ENCODE results near the gene EEF1AKMT3.
A peak's percentile ranks its signal among the peaks of the same experiment; 100 is the strongest.

The EEF1AKMT3 gene

DNA sequence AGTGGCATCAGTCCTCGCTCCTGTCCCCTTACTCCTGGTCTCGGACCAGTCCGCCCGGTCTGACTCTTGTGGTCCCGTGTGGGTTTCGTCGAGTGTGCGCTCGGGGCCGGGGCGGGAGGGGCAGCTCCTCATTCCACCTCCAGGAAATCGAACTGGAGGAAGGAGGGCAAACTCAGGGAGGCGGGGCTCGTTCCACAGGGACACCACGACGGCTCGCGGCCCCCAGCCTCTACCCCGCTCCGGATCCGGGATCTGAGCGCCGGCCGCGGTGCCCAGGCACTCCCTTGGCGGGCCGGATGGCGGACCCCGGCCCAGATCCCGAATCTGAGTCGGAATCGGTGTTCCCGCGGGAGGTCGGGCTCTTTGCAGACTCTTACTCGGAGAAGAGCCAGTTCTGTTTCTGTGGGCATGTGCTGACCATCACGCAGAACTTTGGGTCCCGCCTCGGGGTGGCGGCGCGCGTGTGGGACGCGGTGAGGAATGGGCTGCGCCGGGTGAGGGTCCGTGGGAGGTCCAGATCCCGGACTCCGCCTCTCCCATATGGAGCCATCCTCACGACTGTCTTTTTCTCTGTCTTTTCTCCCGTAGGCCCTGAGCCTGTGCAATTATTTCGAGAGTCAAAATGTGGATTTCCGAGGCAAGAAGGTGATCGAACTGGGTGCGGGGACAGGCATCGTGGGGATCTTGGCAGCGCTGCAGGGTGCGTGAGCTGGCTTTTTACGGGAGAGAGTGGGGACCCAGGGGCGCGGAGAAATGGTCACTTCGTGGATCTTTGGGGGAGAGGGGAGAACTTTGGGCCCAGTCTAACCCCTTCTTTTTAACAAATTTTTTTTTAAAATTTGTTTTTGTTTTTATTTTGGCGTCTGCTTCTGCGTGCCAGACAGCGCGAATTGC, at the start of gene EEF1AKMT3:
TSS of gene EEF1AKMT3 (plus strand) at position 186 of the 894 bp plus-strand sequence. CDS start at position 297, 111 bp downstream.
- no peak for DNase-seq

DNA sequence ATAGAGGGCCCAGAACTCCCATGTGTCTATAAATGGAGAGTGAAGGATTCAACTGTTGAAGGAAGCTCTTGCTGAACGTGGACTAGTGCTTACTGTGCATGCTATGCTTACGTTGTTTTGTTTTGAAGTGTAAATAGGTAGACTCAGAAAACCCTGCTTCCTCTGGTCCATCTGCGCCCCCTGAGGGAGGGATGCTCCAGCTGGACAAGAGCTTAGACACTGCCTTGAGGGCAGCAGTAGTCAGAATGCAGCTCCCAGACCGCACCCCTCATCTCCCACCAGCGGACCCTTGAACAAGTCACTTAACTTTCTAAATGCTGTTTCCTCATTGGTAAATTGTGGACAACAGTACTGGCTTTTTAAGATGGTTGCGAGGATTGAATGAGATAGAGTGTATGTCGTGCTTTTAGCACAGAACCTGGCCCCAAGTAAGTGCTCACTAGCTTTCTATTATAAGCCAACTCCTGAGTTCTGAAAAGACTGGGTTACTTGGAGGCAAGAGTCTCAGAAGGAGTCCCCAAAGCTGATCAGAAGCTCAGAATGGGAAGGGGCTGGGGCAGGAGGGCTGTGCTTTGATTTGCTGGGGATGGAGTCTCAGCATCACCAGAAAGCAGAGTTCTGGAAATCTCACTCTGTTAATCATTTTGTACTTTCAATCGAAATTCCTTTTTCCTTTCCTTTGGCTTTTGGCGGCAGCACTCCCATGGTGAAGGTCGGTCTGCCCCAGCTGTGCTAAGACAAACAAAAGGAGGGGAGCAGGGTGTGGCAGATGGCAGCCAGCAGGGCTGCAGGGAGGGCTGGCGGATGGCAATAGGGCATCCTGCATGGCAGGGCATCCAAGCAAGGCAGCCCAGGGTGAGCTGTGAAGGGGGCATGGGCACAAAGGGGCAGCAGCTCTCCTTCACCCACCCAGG, 49.4 kb upstream of the EEF1AKMT3 start:
- DNase-seq = no peak

DNA sequence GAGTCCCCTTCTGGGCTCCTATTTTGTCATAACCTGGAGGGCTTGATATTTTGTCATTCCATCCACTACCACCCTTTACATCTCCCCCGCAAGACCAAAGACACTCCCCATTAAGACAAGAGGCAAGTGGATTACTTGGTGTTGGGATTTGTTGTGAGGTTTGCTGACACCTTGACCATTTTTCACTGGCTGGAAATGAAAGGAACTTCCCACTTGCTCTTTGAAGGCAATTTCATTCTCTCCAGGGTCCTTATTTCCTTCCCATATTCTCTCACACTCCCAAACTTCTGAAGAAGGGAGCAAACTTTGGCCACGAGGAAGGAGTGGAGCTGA, 48.8 kb upstream of the EEF1AKMT3 start:
- no peak for DNase-seq

DNA sequence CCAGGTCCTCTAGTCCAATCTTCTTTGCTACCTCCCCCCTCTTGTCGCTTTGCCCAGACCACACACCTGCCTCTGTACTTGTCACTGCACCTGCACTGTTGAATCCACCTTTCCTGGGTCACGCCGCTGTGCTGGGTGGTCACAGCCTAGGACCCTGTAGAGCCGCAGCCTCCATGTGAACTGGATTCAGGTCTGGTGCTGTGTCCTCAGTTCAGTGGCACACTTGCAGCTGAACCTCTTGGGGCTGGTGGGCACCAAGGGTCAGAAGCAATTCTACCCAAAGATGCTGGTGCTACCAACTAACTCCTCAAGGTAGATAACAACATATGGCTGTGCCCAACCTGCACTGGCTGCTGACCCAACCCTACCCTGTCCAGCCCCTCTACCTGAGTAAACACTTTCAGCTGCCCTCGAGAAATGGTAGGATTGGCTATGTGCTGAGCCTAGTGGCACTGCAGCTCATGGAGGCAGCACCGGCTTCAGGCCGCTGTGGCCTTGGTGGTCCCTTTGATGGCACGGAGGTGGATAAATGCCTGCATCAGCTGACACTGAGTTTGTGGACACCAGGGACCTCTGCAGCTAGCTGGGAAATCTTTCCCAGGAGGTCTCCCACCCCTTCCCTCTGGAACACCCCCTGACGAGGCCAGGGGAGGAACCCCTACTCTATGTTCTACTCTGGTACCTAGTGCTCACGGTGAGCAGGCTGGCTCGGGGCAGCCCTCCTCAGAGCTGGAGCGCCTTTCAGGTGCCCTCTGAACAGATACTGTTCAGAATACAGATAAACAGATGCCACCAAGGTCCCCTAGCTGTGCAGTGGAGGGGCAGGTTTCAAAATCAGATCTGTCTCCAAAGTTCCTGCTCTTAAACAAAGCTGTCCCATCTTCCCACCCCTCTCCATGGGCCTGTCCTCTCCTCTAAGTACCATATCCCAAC, 48.1 kb upstream of the EEF1AKMT3 start:
- no peak for DNase-seq

DNA sequence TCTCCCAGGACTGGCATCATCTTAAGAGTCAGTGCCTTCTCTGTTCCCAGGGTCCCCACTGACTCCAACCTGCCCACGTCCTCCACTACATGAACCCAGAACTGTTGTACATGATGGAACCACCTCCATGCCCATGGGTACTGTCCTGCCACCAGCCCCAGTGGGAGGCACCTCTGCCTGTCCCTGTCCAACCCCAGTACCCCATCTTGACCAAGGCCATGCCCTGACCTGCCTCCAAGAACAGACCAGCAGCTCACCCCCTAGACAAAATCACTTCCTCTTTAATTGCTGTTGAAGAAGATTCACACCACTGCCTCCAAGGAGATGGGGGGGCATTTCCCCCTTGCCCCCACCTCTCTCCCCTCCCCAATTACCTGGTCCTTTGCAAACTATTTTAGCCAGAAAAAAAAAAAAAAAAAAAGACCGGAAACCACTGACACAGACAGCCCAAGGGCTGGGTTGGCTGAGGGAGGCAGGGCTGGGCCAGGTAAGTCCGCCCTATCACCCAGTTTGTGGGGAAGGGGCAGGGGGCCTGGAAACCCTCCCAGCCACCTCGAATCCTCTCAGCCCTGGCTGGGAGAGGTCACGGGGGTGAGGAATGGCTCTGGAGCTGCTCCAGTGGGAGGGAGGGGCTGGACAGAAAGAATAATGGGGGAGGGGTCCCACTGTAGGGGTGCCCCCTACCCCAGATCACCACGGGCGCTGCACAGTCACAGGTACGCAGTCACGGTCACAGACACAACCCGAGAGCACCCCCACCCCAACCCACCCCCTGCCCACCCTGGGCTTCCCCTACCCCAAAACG, 47.3 kb upstream of the EEF1AKMT3 start:
- no peak for DNase-seq

DNA sequence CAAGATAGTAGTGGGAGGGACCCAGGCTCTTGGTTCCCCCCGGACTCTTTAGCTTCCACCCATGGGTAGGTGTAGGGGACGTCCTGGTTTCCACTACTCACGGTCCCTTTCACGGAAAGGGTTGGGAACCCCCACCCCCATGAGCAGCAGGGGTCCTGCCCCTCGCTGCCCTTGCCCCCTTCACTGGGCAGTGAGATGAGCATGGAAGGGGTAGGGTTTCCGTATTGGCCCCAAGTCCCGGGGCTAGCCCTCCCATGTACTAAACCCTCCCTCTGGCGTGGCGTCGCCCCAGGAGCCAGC, 46.6 kb upstream of the EEF1AKMT3 start:
- DNase-seq = no peak

DNA sequence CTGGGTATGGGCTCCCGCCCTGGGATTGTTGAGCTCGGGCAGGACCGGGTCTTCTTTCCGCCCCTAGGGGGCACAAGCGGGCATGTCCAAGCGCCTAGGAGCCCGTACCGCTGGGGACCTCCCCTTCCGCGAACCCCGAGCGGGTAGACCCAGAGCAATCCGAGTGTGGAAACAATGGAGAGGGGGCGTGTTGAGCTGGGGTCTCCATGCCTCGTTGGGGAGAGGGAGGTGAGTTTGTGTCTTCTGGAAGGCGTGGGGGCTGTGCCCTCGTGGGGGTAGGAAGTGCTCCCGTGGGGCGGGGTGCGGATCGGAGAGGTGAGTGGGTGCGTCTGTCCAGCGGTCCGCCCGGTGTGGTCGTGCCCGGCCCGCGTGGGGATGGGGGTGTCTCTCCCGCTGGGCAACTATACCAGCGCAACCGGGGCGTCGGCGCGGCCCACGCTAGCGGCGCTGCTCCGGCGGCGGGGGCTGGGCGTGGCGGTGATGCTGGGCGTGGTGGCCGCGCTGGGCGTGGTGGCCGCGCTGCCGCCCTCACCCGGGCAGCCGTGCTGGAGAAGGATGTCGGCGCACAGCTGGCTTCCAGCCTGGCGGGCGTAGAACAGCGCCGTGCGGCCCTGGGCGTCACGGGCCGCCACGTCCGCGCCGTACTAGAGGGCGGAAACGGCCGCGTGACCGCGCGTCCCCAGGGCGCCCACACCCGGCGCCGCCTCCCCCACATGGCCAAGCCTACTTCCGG, 46.1 kb upstream of the EEF1AKMT3 start:
- peak; percentile 40 for DNase-seq

DNA sequence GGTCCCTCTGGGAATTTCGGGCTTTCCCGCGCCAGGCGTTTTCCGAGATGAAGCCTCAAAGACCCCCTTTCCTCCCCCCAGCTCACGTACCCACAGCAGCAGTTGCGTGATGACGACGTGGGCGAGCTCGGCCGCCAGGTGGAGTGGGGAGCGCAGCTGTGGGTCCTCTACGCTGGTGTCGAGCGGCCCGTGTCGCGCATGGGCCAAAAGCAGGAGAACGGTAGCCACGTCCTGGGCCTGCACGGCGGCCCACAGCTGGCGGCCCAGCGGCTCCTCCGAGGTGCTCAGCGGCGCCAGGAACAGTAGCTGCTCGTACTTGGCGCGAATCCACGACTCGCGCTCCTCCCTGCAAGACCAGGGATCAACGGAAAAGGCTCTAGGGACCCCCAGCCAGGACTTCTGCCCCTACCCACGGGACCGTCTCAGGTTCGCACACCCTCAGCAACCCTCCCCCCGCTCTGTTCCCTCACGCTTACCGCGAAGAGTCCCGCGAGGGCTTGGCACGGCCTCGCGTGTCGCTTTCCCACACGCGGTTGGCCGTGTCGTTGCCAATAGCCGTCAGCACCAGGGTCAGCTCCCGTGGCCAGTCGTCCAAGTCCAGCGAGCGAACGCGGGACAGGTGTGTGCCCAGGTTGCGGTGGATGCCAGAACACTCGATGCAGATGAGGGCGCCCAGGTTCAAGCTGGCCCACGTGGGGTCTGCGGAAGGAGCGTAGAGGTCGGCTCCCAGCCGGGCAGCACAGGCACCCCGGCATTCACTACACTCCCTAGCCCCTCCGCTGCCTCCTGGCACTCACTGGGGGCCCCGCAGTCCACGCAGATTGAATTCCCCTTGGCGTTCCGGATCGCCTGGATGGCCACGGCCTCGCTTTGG, 45.3 kb upstream of the EEF1AKMT3 start:
- DNase-seq = no peak

DNA sequence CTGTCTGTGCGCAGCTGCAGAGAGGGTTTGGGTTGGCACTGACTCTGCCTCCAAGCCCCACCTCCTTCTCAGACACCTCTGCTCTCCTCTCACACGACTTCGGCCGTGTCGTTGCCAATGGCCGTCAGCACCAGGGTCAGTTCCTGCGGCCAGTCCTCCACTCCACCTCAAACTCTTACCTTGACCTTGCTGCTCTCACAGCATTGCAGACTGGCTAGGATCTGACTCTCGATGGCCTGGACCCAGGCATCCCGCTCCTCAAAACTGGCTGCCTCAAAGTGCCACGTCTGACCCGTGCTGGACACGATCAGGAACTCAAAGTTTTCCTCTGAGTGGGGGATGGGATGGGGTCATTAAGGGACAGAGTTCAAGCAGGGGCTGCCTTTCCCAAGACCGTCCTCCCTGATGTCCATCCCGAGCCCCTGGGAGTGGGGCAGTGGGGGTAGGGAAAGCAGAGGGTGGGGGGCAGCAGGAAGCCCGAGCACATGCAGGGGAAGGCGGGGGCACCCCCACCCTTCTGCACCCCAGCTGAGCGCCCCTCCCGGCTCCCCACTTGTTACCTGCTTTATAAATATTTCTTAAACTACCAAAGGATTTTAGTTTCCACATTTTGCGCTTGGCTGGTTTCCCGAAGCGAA, 44.5 kb upstream of the EEF1AKMT3 start:
- no peak for DNase-seq

DNA sequence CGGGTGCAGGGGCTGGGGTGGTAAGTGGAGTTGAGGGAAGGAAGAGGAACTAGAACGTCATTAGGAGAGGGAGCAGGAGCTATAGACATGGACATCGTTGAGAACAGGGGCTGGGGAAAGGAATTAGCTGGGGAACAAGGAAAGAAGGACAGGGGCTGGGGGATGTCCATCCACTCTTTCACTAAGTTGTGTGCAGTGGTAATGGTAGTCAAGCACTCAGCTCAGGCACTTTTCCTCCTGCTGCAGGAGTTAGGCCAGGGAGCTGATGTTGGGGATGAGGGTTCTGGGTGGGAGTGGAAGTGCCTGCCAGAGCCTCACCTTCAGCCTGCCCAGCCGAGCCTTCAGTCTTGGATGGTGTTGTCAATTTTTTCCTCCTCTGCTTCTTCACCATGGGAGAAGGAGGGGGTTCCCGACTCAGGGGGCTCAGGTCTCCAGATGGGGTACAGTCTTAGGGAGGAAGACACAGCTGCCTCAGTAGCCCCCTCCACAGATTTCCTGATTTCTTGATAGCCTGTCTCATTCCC, 43.0 kb upstream of the EEF1AKMT3 start:
- DNase-seq = no peak

DNA sequence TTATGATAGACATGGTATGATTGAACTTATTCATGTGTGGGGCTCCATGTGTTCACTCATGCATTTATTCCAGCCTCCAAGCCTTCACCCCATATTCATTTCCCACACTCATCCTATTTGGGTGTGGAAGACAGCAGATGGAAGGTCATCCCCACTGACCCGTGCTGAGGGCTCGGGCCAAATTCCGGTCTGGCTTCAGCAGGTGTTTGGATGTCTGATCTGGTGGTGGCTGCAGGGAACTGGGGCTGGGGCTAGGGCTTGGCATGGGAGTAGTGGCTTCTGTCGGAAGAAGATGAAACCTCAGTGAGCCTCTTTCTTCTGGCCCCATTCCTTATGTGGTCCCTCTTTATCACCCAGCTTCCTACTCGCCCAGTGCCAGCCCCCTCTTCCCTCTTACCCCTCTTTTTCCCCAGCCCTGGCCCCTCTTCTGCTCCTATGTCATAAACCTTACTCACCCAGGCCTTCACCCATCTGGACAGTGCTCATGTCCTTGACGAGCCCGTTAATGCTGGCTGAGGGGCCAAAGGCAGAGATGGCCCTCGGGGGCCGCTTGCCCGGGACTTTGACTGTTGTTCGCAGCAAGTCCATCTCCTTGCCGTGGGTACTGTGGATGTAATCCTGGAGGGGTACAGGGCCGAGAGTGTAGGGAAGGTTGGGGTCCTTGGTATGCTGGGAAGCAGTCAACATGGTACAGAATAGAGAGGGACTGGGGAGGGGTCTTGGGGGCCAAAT, 41.9 kb upstream of the EEF1AKMT3 start:
- no peak for DNase-seq

DNA sequence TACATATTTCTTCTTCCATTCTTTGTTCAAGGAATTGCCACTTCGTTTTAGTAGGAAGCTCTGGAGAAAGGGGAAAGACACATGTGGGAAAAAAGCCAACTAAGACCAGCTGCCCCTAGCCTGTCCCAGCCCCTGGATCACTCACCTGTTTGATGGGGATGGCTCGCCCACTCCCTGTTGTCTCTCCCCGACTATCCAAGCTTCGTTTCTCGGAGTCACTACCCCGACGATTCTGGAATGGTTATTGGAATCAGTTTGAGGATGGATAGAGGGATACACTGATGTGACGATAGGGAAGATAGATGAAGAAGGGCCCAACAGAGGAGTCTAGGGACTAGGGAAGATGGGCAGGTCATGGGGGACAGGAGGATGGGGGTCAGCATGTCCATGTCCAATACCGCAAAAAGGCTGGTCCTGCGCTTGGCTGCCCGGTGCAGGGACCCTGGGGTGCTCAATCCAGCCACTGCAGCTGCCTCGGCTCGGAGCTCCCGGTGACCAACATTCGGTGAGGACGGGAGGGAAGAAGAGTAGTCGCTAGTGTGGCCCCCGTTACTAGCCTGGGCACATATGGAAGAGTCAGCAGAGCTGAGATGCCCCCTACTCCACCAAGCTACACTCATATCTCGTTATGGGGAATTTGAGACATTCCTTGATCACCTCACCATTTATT, 40.9 kb upstream of the EEF1AKMT3 start:
- DNase-seq = no peak

DNA sequence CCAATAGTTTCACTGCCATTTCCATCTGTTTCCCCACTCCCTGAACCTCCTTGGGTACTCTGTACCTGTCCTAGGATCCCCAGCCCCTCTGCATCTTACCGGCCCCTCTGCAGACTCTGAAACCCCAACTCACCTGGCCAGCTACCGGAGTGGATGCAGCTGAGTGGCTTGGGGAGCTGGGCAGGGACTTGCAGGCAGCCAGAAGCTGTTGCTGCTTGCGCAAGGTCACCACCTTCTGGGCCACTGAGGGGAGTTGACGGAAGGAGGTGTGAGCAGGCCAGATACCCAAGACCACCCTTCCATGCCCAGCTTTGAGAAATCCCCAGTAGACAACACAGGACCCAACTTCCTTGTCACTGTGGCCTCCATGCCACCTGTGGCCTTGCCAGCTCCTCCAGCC, 40.1 kb upstream of the EEF1AKMT3 start:
- DNase-seq = no peak

DNA sequence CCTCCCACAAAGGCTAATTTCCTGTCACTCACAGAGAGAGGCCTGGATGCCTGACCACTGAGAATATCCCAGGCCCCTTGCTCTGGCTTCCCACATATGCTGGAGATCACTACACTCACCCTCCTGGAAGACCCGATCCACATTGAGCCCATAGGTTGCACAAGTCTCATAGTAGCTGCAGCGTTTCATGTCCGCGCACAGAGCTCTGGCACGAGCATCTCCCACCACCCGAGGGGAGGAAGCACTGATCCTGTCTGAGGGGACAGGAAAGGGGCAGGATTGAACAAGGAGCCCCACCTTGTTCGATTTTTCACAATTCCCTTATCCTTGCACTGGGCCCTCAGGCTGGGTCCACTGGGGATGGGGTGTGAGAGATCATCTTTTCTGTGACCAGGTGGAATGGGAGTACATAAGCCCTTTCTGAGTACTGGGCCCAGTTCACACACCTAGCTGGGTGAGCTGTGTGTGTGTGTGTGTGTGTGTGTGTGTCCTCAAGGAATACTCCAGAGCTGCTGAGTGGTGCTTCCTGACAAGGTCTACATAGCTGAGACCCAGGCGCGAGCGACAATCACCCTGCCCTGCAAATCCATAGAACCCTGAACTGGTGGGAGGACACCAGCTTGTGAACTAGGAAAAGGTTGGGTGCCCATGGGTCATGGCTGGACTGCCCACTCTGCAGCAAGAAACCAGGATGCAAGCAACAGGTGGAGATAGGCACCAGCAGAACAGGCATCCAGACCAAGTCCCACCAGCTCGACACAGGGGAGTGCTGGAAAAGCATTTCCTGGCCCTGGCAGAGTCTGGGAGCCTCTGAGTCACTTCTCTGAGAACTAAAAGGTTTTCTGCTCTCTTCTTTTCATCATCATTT, 39.5 kb upstream of the EEF1AKMT3 start:
- DNase-seq = no peak

DNA sequence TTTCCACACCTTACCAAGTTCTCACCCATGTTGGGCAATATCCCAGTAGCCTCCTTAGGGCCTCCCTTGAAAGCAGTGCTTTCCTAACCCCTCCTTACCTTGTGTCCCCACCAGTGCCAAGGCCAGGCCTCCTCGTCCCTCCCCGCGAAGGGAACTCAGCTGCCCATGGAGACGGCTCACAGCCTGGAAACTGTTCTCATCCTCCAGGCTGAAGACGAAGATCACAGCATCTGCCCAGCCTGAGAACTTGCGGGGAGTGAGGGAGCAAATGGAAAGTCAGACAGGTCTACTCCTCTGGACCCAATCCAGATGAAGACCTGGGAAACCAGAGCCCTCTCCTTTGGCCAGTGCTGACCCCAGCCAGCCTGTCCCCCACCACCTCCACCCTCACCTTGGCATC, 38.5 kb upstream of the EEF1AKMT3 start:
- DNase-seq = no peak

DNA sequence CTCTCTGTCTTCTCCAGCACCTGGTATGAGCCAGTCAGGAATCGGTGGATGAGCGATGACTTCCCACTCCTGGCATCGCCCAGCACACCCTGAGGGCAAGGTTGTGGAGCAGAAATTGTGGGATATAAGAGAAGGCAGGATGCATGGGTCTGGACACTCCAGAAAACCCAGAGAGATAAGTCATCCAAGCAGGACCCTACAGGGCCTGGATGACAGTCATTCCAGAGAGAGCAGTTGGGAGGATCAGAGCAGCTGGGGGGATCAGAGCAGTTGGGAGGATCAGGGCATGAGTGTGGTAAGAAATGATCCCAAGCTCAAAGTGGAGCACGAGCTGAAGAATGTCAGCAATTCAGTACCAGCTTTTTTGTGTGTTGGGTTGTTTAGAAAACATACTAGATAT, 37.8 kb upstream of the EEF1AKMT3 start:
- no peak for DNase-seq

DNA sequence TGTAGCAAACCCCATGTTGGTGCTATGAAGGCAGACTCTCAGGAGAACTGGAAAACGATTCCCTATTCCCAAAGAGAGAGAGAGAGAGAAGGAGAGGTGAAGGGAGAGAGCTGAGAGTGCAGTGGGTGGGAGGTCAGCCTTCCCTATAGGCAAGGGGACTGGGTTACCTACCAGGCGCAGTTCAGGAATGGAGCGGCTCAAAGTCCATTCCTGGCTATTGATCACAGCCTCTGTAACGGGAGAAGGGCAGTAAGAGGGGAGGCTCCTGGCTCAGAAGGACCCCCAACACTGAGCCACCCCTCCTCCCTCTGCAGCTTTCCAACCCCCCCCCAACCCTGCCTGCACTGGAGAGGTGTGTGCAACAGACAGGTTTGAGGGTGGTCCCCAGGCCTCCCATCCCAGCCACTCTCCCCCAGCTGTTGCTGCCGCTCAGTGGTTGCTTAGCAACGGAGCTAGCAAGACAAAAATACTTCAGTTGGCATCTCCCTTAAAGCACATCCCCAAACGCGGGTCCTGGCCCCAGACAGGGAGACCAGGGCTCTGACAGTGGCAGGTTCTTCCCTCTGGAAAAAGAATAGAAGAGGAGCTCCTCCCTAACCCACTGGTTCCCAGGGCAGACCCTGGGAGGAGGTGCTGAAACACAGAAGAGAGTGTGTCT, 37.1 kb upstream of the EEF1AKMT3 start:
- DNase-seq = no peak

Measured in NCI-H1436 treated with DMSO at 0.1 percent for 48 hours (cell line).